ENCODE measurements around the gene GAPVD1. TPM values are rescaled to one million over a fixed set of nuclear protein-coding genes. Genes with fewer than 3 reads are reported as not detected.

GAPVD1 gene
- total RNA-seq, 2 donors from 2014 or later, result 44.4 to 48.4 TPM

GRCh38 chr9:125415583-125416460 is 154.2 kb downstream of the GAPVD1 start:
- no peaks in the 10 kb centered on the region for H3K9me3 ChIP-seq (ENCODE audit: control insufficient read depth, low read length)
- Mint-ChIP-seq H3K4me3 (no peak overlapping the region), H3K9me3 (no peaks in the 10 kb centered on the region), H3K36me3 (ENCODE audit: low read depth) (no peaks in the 10 kb centered on the region), H3K4me1 (no peaks in the 10 kb centered on the region), H3K27me3 (ENCODE audit: insufficient read depth) (no peaks in the 10 kb centered on the region), H3K27ac (no peak overlapping the region)
- no peaks in the 10 kb centered on the region for H3K4me1 ChIP-seq (ENCODE audit: control insufficient read depth, insufficient read depth, low read length)
- H3K27me3 ChIP-seq (ENCODE audit: control insufficient read depth, insufficient read depth, low read length, poor library complexity, severe bottlenecking), result no peaks in the 10 kb centered on the region
- 92 to 98% methylated on average over 13 to 23 of the region's 23 CpGs for WGBS, 2 experiments (ENCODE audit: insufficient coverage in 1 of 2, insufficient read length in 1 of 2)
- TF ChIP-seq, protein P1, sequence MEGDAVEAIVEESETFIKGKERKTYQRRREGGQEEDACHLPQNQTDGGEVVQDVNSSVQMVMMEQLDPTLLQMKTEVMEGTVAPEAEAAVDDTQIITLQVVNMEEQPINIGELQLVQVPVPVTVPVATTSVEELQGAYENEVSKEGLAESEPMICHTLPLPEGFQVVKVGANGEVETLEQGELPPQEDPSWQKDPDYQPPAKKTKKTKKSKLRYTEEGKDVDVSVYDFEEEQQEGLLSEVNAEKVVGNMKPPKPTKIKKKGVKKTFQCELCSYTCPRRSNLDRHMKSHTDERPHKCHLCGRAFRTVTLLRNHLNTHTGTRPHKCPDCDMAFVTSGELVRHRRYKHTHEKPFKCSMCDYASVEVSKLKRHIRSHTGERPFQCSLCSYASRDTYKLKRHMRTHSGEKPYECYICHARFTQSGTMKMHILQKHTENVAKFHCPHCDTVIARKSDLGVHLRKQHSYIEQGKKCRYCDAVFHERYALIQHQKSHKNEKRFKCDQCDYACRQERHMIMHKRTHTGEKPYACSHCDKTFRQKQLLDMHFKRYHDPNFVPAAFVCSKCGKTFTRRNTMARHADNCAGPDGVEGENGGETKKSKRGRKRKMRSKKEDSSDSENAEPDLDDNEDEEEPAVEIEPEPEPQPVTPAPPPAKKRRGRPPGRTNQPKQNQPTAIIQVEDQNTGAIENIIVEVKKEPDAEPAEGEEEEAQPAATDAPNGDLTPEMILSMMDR (conservative IDR thresholded peaks at IDR 0.05), result no peak
- no peak overlapping the region for H3K4me3 ChIP-seq (ENCODE audit: low read length)
- H3K36me3 ChIP-seq (ENCODE audit: control insufficient read depth, insufficient read depth, low read length), result no peaks in the 10 kb centered on the region
- DNase-seq, result no peak
- H3K27ac ChIP-seq (ENCODE audit: low read depth, low read length), result no peak overlapping the region
- no peak overlapping the region for H3K9ac ChIP-seq (ENCODE audit: extremely low read depth, low read length, poor library complexity, severe bottlenecking)

GRCh38 chr9:125416517-125416916 is 154.9 kb downstream of the GAPVD1 start:
- no peak overlapping the region for H3K27ac ChIP-seq (ENCODE audit: low read depth, low read length)
- no peak overlapping the region for H3K4me3 ChIP-seq (ENCODE audit: low read length)
- no peak for DNase-seq
- Mint-ChIP-seq H3K4me3 (no peak overlapping the region), H3K9me3 (no peaks in the 10 kb centered on the region), H3K27me3 (ENCODE audit: insufficient read depth) (no peaks in the 10 kb centered on the region), H3K4me1 (no peaks in the 10 kb centered on the region), H3K27ac (no peak overlapping the region), H3K36me3 (ENCODE audit: low read depth) (no peaks in the 10 kb centered on the region)
- H3K36me3 ChIP-seq (ENCODE audit: control insufficient read depth, insufficient read depth, low read length), result no peaks in the 10 kb centered on the region
- no peaks in the 10 kb centered on the region for H3K27me3 ChIP-seq (ENCODE audit: control insufficient read depth, insufficient read depth, low read length, poor library complexity, severe bottlenecking)
- H3K9ac ChIP-seq (ENCODE audit: extremely low read depth, low read length, poor library complexity, severe bottlenecking), result no peak overlapping the region
- no peaks in the 10 kb centered on the region for H3K9me3 ChIP-seq (ENCODE audit: control insufficient read depth, low read length)
- WGBS, 2 experiments (ENCODE audit: insufficient coverage in 1 of 2, insufficient read length in 1 of 2), result 93 to 97% methylated on average over 4 to 8 of the region's 8 CpGs
- no peaks in the 10 kb centered on the region for H3K4me1 ChIP-seq (ENCODE audit: control insufficient read depth, insufficient read depth, low read length)
- TF ChIP-seq, protein P1 (conservative IDR thresholded peaks at IDR 0.05), result no peak

Other genes starting within 250 kb of the GAPVD1 start
- 10 to 100 TPM; 22.9 to 34.7 TPM for gene SCAI, start 118.3 kb upstream of the GAPVD1 start, total RNA-seq
- gene PPP6C, start 72.0 kb upstream of the GAPVD1 start, total RNA-seq, result 10 to 100 TPM; 38.2 to 49.6 TPM
- 10 to 100 TPM; 19.3 to 19.7 TPM for gene RABEPK, start 61.3 kb upstream of the GAPVD1 start, total RNA-seq
- gene HSPA5, start 20.5 kb upstream of the GAPVD1 start, total RNA-seq, result 100 to 1,000 TPM; 245 to 487 TPM